ENCODE results near the gene ZNF605. TPM values are rescaled to one million over a fixed set of nuclear protein-coding genes. Genes with fewer than 3 reads are reported as not detected.
A peak's percentile ranks its signal among the peaks of the same experiment; 100 is the strongest.

The ZNF605 gene
- total RNA-seq, 4 donors from 2014 or later, result 22.6 to 26.1 (median 24.1) TPM

GRCh38 chr12:132907216-132907615, 48.9 kb downstream of the ZNF605 start:
- intact Hi-C loops (cut with DNase I), result loop anchor here (10.0 kb wide), 1 partner anchor 142 kb away; the partner anchor contains the start of gene ANKLE2
- peak; percentile 29 to 36 for DNase-seq
- TF ChIP-seq POLR2A (IDR thresholded peaks at IDR 0.05), result no peak
- TF ChIP-seq, protein P1, sequence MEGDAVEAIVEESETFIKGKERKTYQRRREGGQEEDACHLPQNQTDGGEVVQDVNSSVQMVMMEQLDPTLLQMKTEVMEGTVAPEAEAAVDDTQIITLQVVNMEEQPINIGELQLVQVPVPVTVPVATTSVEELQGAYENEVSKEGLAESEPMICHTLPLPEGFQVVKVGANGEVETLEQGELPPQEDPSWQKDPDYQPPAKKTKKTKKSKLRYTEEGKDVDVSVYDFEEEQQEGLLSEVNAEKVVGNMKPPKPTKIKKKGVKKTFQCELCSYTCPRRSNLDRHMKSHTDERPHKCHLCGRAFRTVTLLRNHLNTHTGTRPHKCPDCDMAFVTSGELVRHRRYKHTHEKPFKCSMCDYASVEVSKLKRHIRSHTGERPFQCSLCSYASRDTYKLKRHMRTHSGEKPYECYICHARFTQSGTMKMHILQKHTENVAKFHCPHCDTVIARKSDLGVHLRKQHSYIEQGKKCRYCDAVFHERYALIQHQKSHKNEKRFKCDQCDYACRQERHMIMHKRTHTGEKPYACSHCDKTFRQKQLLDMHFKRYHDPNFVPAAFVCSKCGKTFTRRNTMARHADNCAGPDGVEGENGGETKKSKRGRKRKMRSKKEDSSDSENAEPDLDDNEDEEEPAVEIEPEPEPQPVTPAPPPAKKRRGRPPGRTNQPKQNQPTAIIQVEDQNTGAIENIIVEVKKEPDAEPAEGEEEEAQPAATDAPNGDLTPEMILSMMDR (IDR thresholded peaks at IDR 0.05), result no peak
- 14 to 17% methylated on average over 16 of the region's 16 CpGs for whole genome bisulfite sequencing, 2 donors
- Histone ChIP-seq H3K36me3 (no peaks in the 10 kb centered on the region), H3K9me3 (no peaks in the 10 kb centered on the region), H3K4me1 (peaks cover 7 to 13% of the 10 kb centered on the region in 2 donors), H3K27me3 (no peaks in the 10 kb centered on the region), H3K4me3 (replicated peaks in 1 of 3) (peak overlapping the region in 1 of 3 donors; percentile 72), H3K27ac (no peak overlapping the region)

GRCh38 chr12:132904718-132905328, 51.3 kb downstream of the ZNF605 start:
- Histone ChIP-seq H3K4me1 (peaks cover 7 to 13% of the 10 kb centered on the region in 2 donors), H3K36me3 (no peaks in the 10 kb centered on the region), H3K9me3 (no peaks in the 10 kb centered on the region), H3K4me3 (replicated peaks in 1 of 3) (peak overlapping the region in 1 of 3 donors; percentile 18), H3K27ac (no peak overlapping the region), H3K27me3 (no peaks in the 10 kb centered on the region)
- peak; percentile 88 for DNase-seq
- 10% methylated on average over 13 to 30 of the region's 30 CpGs for WGBS, 2 donors
- intact Hi-C loops (cut with DNase I), result loop anchor here (10.0 kb wide), 1 partner anchor 140 kb away; the partner anchor contains the start of gene ANKLE2
- TF ChIP-seq, protein P1 (IDR thresholded peaks at IDR 0.05), result peak; percentile 64 to 97 (median 89)
- TF ChIP-seq POLR2A (IDR thresholded peaks at IDR 0.05), result no peak

- Histone ChIP-seq H3K9me3 (no peaks in the 10 kb centered on the region), H3K4me3 (replicated peaks in 1 of 3) (no peak overlapping the region), H3K27ac (no peak overlapping the region), H3K4me1 (no peaks in the 10 kb centered on the region), H3K27me3 (no peaks in the 10 kb centered on the region), H3K36me3 (no peaks in the 10 kb centered on the region)
- TF ChIP-seq, protein P1 (IDR thresholded peaks at IDR 0.05), result no peak
- no peak for TF ChIP-seq POLR2A (IDR thresholded peaks at IDR 0.05)
- intact Hi-C loops (cut with DNase I), result no loop called here
- WGBS, 2 donors, result 83 to 86% methylated on average over 5 of the region's 5 CpGs
- DNase-seq, result no peak
Observed at GRCh38 chr12:132899033-132899432, 57.1 kb downstream of the ZNF605 start.

DNA sequence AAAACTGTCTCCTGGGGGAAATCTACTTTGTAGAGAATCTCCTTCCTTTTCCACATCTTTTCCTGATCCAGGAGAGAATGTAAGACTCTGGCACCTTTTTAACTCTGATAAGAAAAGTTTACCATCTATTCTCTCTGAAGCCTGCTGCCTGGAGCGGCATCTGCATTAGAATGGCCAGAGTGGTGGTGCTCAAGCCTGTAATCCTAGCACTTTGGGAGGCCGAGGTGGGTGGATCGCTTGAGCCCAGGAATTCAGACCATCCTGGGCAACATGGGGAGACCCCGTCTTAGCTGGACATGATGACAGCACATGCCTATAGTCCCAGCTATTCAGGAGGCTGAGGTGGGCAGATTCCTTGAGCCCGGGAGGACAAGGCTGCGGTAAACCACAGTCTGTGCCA, 67.3 kb downstream of the ZNF605 start:
- no peak for DNase-seq
- H3K36me3 ChIP-seq, result no peaks in the 10 kb centered on the region
- 73 to 83% methylated on average over 3 to 6 of the region's 6 CpGs for WGBS, 2 donors
- TF ChIP-seq, protein P1 (IDR thresholded peaks at IDR 0.05), result no peak
- TF ChIP-seq POLR2A (IDR thresholded peaks at IDR 0.05), result no peak
- intact Hi-C loops (cut with DNase I), result no loop called here
- peaks cover 0 to 6% of the 10 kb centered on the region in 2 donors for H3K4me1 ChIP-seq
- H3K27me3 ChIP-seq, result no peaks in the 10 kb centered on the region
- H3K9me3 ChIP-seq, result no peaks in the 10 kb centered on the region
- H3K4me3 ChIP-seq (replicated peaks in 1 of 3), result no peak overlapping the region
- H3K27ac ChIP-seq, result no peak overlapping the region

Data from thyroid gland (tissue), 4 donors.